Peyer's patch (tissue), 4 donors: ENCODE data around the gene GGA3.
"Not testable (repeated sequence)": the region's sequence is repeated elsewhere in the genome, so short reads cannot be mapped to it uniquely, and the experiment has no call there.

Experiments used
- POLR2A ChIP-seq, 2 donors: fragments of 450-650 bp; IDR thresholded peaks; one replicate each; pipeline ENCODE4 v1.5.1; 2017; ENCODE audit warnings: antibody characterized with exemption in 2 of 2, mild to moderate bottlenecking in 2 of 2, moderate library complexity in 2 of 2
- TF ChIP-seq, protein P1 (sequence below), 6 experiments: fragments of 450-650 bp in 4 of 6; fragments of 200-600 bp in 2 of 6; sonication (generic) in 1 of 6; IDR thresholded peaks; one replicate each; pipeline ENCODE4 v1.5.1; 2017 to 2019; ENCODE audit warnings: antibody characterized with exemption in 6 of 6, mild to moderate bottlenecking in 3 of 6, moderate library complexity in 1 of 6

DNA sequence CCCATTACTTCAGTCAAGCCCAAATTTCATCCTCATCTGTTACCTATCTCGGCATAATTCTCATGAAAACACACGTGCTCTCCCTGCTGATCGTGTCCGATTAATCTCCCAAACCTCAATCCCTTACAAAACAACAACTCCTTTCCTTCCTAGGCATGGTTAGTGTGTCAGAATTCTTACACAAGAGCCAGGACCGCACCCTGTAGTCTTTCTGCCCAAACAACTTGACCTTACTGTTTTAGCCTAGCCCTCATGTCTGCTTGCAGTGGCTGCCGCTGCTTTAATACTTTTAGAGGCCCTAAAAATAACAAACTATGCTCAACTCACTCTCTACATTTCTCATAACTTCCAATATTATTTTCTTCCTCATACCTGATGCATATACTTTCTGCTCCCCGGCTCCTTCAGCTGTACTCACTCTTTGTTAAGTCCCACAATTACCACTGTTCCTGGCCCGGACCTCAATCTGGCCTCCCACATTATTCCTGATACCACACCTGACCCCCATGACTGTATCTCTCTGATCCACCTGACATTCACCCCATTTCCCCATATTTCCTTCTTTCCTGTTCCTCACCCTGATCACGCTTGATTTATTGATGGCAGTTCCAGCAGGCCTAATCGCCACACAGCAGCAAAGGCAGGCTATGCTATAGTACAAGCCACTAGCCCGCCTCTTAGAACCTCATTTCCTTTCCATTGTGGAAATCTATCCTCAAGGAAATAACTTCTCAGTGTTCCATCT is 5.3 kb downstream of the GGA3 start:
- TF ChIP-seq, protein P1, sequence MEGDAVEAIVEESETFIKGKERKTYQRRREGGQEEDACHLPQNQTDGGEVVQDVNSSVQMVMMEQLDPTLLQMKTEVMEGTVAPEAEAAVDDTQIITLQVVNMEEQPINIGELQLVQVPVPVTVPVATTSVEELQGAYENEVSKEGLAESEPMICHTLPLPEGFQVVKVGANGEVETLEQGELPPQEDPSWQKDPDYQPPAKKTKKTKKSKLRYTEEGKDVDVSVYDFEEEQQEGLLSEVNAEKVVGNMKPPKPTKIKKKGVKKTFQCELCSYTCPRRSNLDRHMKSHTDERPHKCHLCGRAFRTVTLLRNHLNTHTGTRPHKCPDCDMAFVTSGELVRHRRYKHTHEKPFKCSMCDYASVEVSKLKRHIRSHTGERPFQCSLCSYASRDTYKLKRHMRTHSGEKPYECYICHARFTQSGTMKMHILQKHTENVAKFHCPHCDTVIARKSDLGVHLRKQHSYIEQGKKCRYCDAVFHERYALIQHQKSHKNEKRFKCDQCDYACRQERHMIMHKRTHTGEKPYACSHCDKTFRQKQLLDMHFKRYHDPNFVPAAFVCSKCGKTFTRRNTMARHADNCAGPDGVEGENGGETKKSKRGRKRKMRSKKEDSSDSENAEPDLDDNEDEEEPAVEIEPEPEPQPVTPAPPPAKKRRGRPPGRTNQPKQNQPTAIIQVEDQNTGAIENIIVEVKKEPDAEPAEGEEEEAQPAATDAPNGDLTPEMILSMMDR (IDR thresholded peaks at IDR 0.05), result not testable (repeated sequence)
- TF ChIP-seq POLR2A (IDR thresholded peaks at IDR 0.05), result not testable (repeated sequence)
